ENCODE data around the gene BORCS5. TPM values are rescaled to one million over a fixed set of nuclear protein-coding genes. Genes with fewer than 3 reads are reported as not detected.
A peak's percentile ranks its signal among the peaks of the same experiment; 100 is the strongest.

BORCS5 gene
- total and polyA plus RNA-seq, 2 of the 4 experiments (the other 2 are of a cell fraction), result 14.4 to 18.3 TPM

DNA sequence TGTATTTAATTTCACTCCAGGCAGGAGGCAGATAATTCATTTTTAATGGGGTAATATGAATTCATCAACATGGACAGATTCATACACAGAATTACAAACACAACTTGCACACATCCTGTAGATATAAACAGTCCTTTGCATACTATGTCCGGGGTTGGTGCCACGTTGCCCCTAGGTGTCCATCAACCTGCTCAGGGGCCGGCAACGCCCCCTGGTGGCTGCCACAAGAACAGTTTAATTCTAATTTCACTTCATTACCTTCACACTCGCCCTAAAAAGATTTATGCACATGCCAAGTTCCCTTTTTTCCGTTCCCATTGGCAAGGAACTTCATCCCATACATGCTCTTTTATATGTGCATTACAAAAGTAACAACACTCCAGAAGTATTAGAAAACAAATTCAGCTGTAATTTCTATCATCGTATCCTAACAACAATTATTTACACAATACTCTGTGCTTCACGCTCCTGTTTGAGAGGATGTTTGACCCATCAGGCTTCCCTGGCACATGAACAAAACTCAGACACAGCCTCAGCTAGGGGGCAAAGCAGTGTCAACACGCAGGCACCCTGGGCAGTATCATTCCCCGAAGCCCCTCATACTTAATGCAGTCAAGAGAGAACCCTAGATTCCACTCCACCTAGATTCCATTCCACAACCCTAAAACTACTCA, 22.4 kb upstream of the BORCS5 start:
- H4K91ac ChIP-seq (ENCODE audit: insufficient read depth, low read depth, low read length), result peak overlapping the region; percentile 4
- no peak overlapping the region for H3K23ac ChIP-seq (ENCODE audit: low read depth, low read length)
- no peak overlapping the region for H2BK5ac ChIP-seq (ENCODE audit: low read depth, low read length, poor library complexity, severe bottlenecking)
- peak overlapping the region; percentile 73 for H3K4ac ChIP-seq (ENCODE audit: low read depth, low read length)
- H3K4me1 ChIP-seq (ENCODE audit: control insufficient read depth, insufficient read depth, low read length), result peaks cover 2% of the 10 kb centered on the region; the same call in 1 of the 2 replicates
- H3K9me1 ChIP-seq (ENCODE audit: insufficient read depth, low read length), result 0 out of 2 replicates have a peak, but pooled peaks cover 5% of the 10 kb centered on the region
- no peak overlapping the region for H3K4me3 ChIP-seq (ENCODE audit: insufficient read depth, low read depth, low read length)
- H2BK15ac ChIP-seq (ENCODE audit: low read depth, low read length), result no peak overlapping the region
- H2AFZ ChIP-seq (replicated peaks; ENCODE audit: low read length, poor library complexity), result peak overlapping the region; percentile 67
- H2BK120ac ChIP-seq (ENCODE audit: low read depth, low read length), result peak overlapping the region; percentile 88
- H3K79me1 ChIP-seq (ENCODE audit: low read depth in 1 of 2, low read length in 2 of 2), result no peaks in the 10 kb centered on the region
- POLR2A ChIA-PET (ENCODE audit: unreplicated experiment), result no interaction called here
- peaks cover 7% of the 10 kb centered on the region; the same call in 1 of the 2 replicates for H4K20me1 ChIP-seq (ENCODE audit: insufficient read depth, low read length)
- in situ Hi-C loops (cut with MboI; ENCODE audit: low sequenced_read_pairs), result loop anchor here (10.0 kb wide), 1 partner anchor 250 kb away; no protein-coding TSS in a partner anchor
- H4K8ac ChIP-seq (ENCODE audit: low read depth in 2 of 2, low read length in 2 of 2), result peak overlapping the region in 1 of 2 experiments; percentile 75; a peak in 2 of 4 replicates
- no peak overlapping the region for H3K4me2 ChIP-seq (ENCODE audit: low read depth, low read length)
- DNase-seq (peak; percentile 46), ATAC-seq (ENCODE audit: low read depth) (peak; percentile 30; the same call in 1 of the 2 replicates)
- H3K9me3 ChIP-seq (ENCODE audit: control insufficient read depth, insufficient read depth, low read length), result no peaks in the 10 kb centered on the region
- H3K36me3 ChIP-seq (ENCODE audit: control insufficient read depth, insufficient read depth, low read length), result no peaks in the 10 kb centered on the region
- dilution Hi-C loops (cut with HindIII; ENCODE audit: low sequenced_read_pairs, unreplicated experiment), result no loop called here
- WGBS, 2 experiments (ENCODE audit: extremely low coverage in 2 of 2, insufficient read length in 1 of 2), result 4% methylated on average over 7 of the region's 10 CpGs; no CpG with 5 or more reads in 1 of the 2 experiments
- no TSS peak for BruUV-seq (replicated peaks)
- CTCF ChIA-PET, result interaction anchor here (0.8 to 1.3 kb wide), 5 partner anchors 9 to 299 kb away, joined by 3 to 5 read pairs (median 4); partner anchors contain the start of genes LRP6 and MANSC1
- H3K18ac ChIP-seq (ENCODE audit: low read depth, low read length), result peak overlapping the region; percentile 26; the same call in 1 of the 2 replicates
- no peak overlapping the region for H3K9ac ChIP-seq (ENCODE audit: low read depth, low read length)
- H3K56ac ChIP-seq (ENCODE audit: extremely low read depth, insufficient read depth, low read length), result no peak overlapping the region
- H2AK5ac ChIP-seq (ENCODE audit: low read depth, low read length), result peak overlapping the region; percentile 86
- H4K5ac ChIP-seq (ENCODE audit: low read depth, low read length), result peak overlapping the region; percentile 29; the same call in 1 of the 2 replicates
- intact Hi-C loops (cut with micrococcal nuclease), result loop anchor here (1.0 to 10.0 kb wide), 5 partner anchors 67 to 752 kb away; partner anchors contain the start of gene LRP6
- H3K14ac ChIP-seq (replicated peaks; ENCODE audit: low read depth, low read length), result peak overlapping the region; percentile 57; the same call in 1 of the 2 replicates
- H2BK20ac ChIP-seq (ENCODE audit: low read depth, low read length), result peak overlapping the region; percentile 67
- TF ChIP-seq USF2 (IDR thresholded peaks at IDR 0.05; ENCODE audit: low read depth, low read length) (no peak), MAFK (IDR thresholded peaks at IDR 0.05; ENCODE audit: low read depth, low read length) (no peak), MAZ (IDR thresholded peaks at IDR 0.05; ENCODE audit: borderline replicate concordance, low read depth, low read length) (no peak), BHLHE40 (IDR thresholded peaks at IDR 0.05; ENCODE audit: low read depth, low read length) (no peak), CTCF (conservative IDR thresholded peaks at IDR 0.05; ENCODE audit: low read depth, low read length) (peak; percentile 74), SMC3 (IDR thresholded peaks at IDR 0.05; ENCODE audit: low read depth, low read length) (peak; percentile 66), RAD21 (IDR thresholded peaks at IDR 0.05; ENCODE audit: low read length) (peak; percentile 60), POLR2A (IDR thresholded peaks at IDR 0.05; ENCODE audit: low read depth, low read length) (no peak)
- H3K27ac ChIP-seq (ENCODE audit: insufficient read depth, low read length), result no peak overlapping the region
- no peak overlapping the region for H2AK9ac ChIP-seq (replicated peaks; ENCODE audit: low read depth, low read length, poor library complexity)
- 0 out of 2 replicates have a peak, but pooled peaks cover 2% of the 10 kb centered on the region for H3K27me3 ChIP-seq (ENCODE audit: control insufficient read depth, insufficient read depth, low read length)

Data from IMR-90 (cell line).